Neuronal stem cell (in vitro differentiated cells): ENCODE data around the gene JAK1.
A peak's percentile ranks its signal among the peaks of the same experiment; 100 is the strongest.

Source experiments
- DNase-seq: peaks from one replicate; pipeline ENCODE4 v3.0.0-alpha.2; 2013; ENCODE audit warnings: low spot score
- H2AFZ ChIP-seq: one replicate; pipeline ENCODE4 v1.6.1; 2013; ENCODE audit warnings: mild to moderate bottlenecking, low read length, inconsistent platforms
- H2AK5ac ChIP-seq: 2 replicates; pipeline ENCODE4 v1.6.1; 2013; ENCODE audit warnings: low read depth, mild to moderate bottlenecking, inconsistent platforms, low read length, moderate library complexity, mixed read lengths
- H2BK120ac ChIP-seq: 2 replicates; pipeline ENCODE4 v1.6.1; 2013; ENCODE audit warnings: low read depth, mild to moderate bottlenecking, inconsistent platforms, low read length, moderate library complexity, mixed read lengths
- H2BK12ac ChIP-seq: one replicate; pipeline ENCODE4 v1.6.1; 2013; ENCODE audit warnings: low read length, inconsistent platforms
- H2BK15ac ChIP-seq: 2 replicates; pipeline ENCODE4 v1.6.1; 2013; ENCODE audit warnings: mild to moderate bottlenecking, low read length, inconsistent platforms, mixed read lengths
- H2BK5ac ChIP-seq: one replicate; pipeline ENCODE4 v1.6.1; 2013; ENCODE audit warnings: inconsistent platforms, mild to moderate bottlenecking, low read length, moderate library complexity
- H3K14ac ChIP-seq: one replicate; pipeline ENCODE4 v1.6.1; 2013; ENCODE audit warnings: low read length, inconsistent platforms
- H3K18ac ChIP-seq: 2 replicates; pipeline ENCODE4 v1.6.1; 2013; ENCODE audit warnings: low read length, inconsistent platforms
- H3K23ac ChIP-seq: 2 replicates; pipeline ENCODE4 v1.6.1; 2013; ENCODE audit warnings: low read depth, mild to moderate bottlenecking, mixed read lengths, low read length, inconsistent platforms; ENCODE audit not compliant: poor library complexity
- H3K27ac ChIP-seq: replicated peaks from 3 replicates; pipeline ENCODE4 v1.5.1; 2013; ENCODE audit warnings: low read length, inconsistent platforms
- H3K27me3 ChIP-seq, 3 experiments: 2 replicates each; pipeline ENCODE4 v1.6.1; 2013; ENCODE audit warnings: low read length in 3 of 3, mild to moderate bottlenecking in 2 of 3, inconsistent platforms in 1 of 3, low read depth in 1 of 3, mixed read lengths in 1 of 3, moderate library complexity in 1 of 3; ENCODE audit not compliant: control insufficient read depth in 3 of 3, insufficient read depth in 3 of 3
- H3K36me3 ChIP-seq, 2 donors: replicated peaks in 1 of 2; 2 replicates each; pipeline ENCODE4 v1.6.1; 2013; ENCODE audit warnings: low read length in 2 of 2; ENCODE audit not compliant: control insufficient read depth in 2 of 2, insufficient read depth in 2 of 2
- H3K4ac ChIP-seq: 2 replicates; pipeline ENCODE4 v1.6.1; 2013; ENCODE audit warnings: inconsistent platforms, mild to moderate bottlenecking, low read length, moderate library complexity
- H3K4me1 ChIP-seq, 2 donors: 1 replicate in 1 of 2; 2 replicates in 1 of 2; pipeline ENCODE4 v1.6.1; 2013; ENCODE audit warnings: low read length in 2 of 2, low read depth in 1 of 2; ENCODE audit not compliant: control insufficient read depth in 2 of 2, insufficient read depth in 1 of 2
- H3K4me2 ChIP-seq: one replicate; pipeline ENCODE4 v1.6.1; 2013; ENCODE audit warnings: mild to moderate bottlenecking, low read length, inconsistent platforms; ENCODE audit not compliant: insufficient read depth, poor library complexity, severe bottlenecking
- H3K4me3 ChIP-seq, 2 donors: 2 replicates each; pipeline ENCODE4 v1.5.1; 2013; ENCODE audit warnings: low read length in 2 of 2, mild to moderate bottlenecking in 2 of 2, inconsistent platforms in 1 of 2, moderate library complexity in 1 of 2
- H3K79me1 ChIP-seq: one replicate; pipeline ENCODE4 v1.6.1; 2013; ENCODE audit warnings: low read depth, mild to moderate bottlenecking, inconsistent platforms, low read length, moderate library complexity
- H3K9ac ChIP-seq: one replicate; pipeline ENCODE4 v1.6.1; 2013; ENCODE audit warnings: mild to moderate bottlenecking, low read depth, low read length, inconsistent platforms; ENCODE audit not compliant: poor library complexity
- H3K9me3 ChIP-seq, 2 donors: replicated peaks in 1 of 2; 2 replicates each; pipeline versions ENCODE3 to v1.6.1; 2013; ENCODE audit warnings: low read length in 2 of 2, mild to moderate bottlenecking in 2 of 2, inconsistent platforms in 1 of 2, low read depth in 1 of 2, mixed read lengths in 1 of 2, moderate library complexity in 1 of 2; ENCODE audit not compliant: control insufficient read depth in 2 of 2, insufficient read depth in 1 of 2
- H4K8ac ChIP-seq: one replicate; pipeline ENCODE4 v1.6.1; 2013; ENCODE audit warnings: low read depth, mild to moderate bottlenecking, inconsistent platforms, low read length, moderate library complexity
- H4K91ac ChIP-seq: one replicate; pipeline ENCODE4 v1.6.1; 2013; ENCODE audit warnings: low read length, low read depth, mild to moderate bottlenecking, inconsistent platforms; ENCODE audit not compliant: poor library complexity
- WGBS, 2 donors: extraction: QIAGEN DNeasy Blood & Tissue Kit; methylation state at CpG; one replicate each; pipeline ENCODE4 v1.1.7; 2013; ENCODE audit warnings: missing lambda C conversion rate in 2 of 2, mixed read lengths in 1 of 2; ENCODE audit not compliant: insufficient read length in 2 of 2, insufficient replicate concordance in 1 of 2; ENCODE audit errors: extremely low coverage in 2 of 2; 5-methylcytosine and 5-hydroxymethylcytosine counted together

The JAK1 gene

GRCh38 chr1:64857347-64857746, 109.0 kb downstream of the JAK1 start:
- peaks cover 0 to 66% of the 10 kb centered on the region in 2 donors for H3K36me3 ChIP-seq
- no peak overlapping the region for H2AK5ac ChIP-seq
- H3K4me2 ChIP-seq, result no peak overlapping the region
- no peak overlapping the region for H3K14ac ChIP-seq
- H3K4me1 ChIP-seq, result no peaks in the 10 kb centered on the region
- no peaks in the 10 kb centered on the region for H3K79me1 ChIP-seq
- H2BK15ac ChIP-seq, result no peak overlapping the region
- H2BK120ac ChIP-seq, result no peak overlapping the region
- DNase-seq, result no peak
- no peak overlapping the region for H2BK5ac ChIP-seq
- H3K4me3 ChIP-seq, result no peak overlapping the region
- H3K27me3 ChIP-seq, result no peaks in the 10 kb centered on the region
- no CpG with 5 or more reads among the region's 4 CpGs for WGBS, 2 donors
- H3K18ac ChIP-seq, result no peak overlapping the region
- no peak overlapping the region for H3K4ac ChIP-seq
- H4K8ac ChIP-seq, result no peak overlapping the region
- no peak overlapping the region for H2AFZ ChIP-seq
- no peak overlapping the region for H3K27ac ChIP-seq
- no peak overlapping the region for H3K9ac ChIP-seq
- no peak overlapping the region for H4K91ac ChIP-seq
- H3K9me3 ChIP-seq, result no peaks in the 10 kb centered on the region
- no peak overlapping the region for H2BK12ac ChIP-seq
- H3K23ac ChIP-seq, result no peak overlapping the region

- H3K36me3 ChIP-seq, result peaks cover 0 to 66% of the 10 kb centered on the region in 2 donors
- H3K27me3 ChIP-seq, result no peaks in the 10 kb centered on the region
- H3K4me2 ChIP-seq, result no peak overlapping the region
- H3K27ac ChIP-seq, result no peak overlapping the region
- no peaks in the 10 kb centered on the region for H3K9me3 ChIP-seq
- H2AK5ac ChIP-seq, result no peak overlapping the region
- H3K79me1 ChIP-seq, result no peaks in the 10 kb centered on the region
- no peak overlapping the region for H2BK5ac ChIP-seq
- no peak overlapping the region for H2AFZ ChIP-seq
- H3K4ac ChIP-seq, result no peak overlapping the region
- no peak overlapping the region for H3K9ac ChIP-seq
- no peak overlapping the region for H4K8ac ChIP-seq
- H3K4me1 ChIP-seq, result no peaks in the 10 kb centered on the region
- H3K14ac ChIP-seq, result peak overlapping the region; percentile 25
- H2BK15ac ChIP-seq, result no peak overlapping the region
- no peak overlapping the region for H4K91ac ChIP-seq
- H3K23ac ChIP-seq, result no peak overlapping the region
- H2BK120ac ChIP-seq, result no peak overlapping the region
- DNase-seq, result no peak
- H3K18ac ChIP-seq, result no peak overlapping the region
- no peak overlapping the region for H2BK12ac ChIP-seq
- WGBS, 2 donors, result no CpG with 5 or more reads among the region's 10 CpGs
- no peak overlapping the region for H3K4me3 ChIP-seq
These were observed 109.8 kb downstream of the JAK1 start for GRCh38 chr1:64856553-64856952.

DNA sequence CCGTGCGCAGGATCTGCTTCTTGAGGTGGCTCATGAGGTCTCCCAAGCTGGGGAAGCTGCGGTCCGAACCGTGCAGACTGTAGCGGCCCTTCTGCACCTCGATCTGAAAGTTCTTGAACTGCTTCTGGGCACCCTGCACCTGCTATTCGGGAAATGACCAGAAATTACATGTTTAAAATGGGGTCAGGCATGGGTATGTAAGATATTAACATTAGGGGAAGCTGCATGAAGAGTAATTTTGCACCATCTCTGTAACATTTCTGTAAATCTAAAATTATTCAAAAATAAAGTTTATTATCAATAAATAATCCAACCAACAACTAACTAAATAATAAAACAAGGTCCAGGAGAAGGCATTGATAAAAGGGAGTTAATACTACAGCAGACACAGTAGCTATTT, 110.8 kb downstream of the JAK1 start:
- Histone ChIP-seq H2BK5ac (no peak overlapping the region), H3K27ac (no peak overlapping the region), H3K23ac (no peak overlapping the region), H3K18ac (no peak overlapping the region), H2BK15ac (no peak overlapping the region), H4K8ac (no peak overlapping the region), H3K14ac (no peak overlapping the region), H2AK5ac (no peak overlapping the region), H3K4me1 (no peaks in the 10 kb centered on the region), H3K79me1 (no peaks in the 10 kb centered on the region), H3K4me2 (no peak overlapping the region), H4K91ac (no peak overlapping the region), H3K9ac (no peak overlapping the region), H2AFZ (no peak overlapping the region), H2BK12ac (no peak overlapping the region), H3K4ac (no peak overlapping the region), H3K9me3 (no peaks in the 10 kb centered on the region), H3K4me3 (peak overlapping the region in 1 of 2 donors; percentile 22), H2BK120ac (no peak overlapping the region), H3K27me3 (no peaks in the 10 kb centered on the region), H3K36me3 (peaks cover 0 to 66% of the 10 kb centered on the region in 2 donors)
- no peak for DNase-seq
- no CpG with 5 or more reads among the region's 8 CpGs for WGBS, 2 donors

DNA sequence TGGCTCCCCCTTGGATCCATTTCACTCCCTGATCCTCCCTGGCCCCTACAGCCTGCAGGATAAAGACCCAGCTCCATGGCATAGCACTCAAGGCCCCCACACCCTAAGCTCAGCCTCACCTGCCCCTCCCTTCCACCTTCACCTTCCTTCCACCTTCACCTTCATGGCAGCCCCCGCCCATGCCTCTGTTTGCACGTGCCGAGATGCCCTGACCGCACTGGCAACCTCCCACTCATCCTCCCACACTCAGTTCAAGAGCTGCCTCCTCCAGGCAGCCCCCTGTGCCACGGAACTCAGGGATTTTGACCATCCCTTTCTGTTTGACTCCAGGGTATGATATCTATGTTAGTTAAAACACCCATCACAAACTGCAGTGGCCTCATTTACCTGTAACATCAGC, 111.7 kb downstream of the JAK1 start:
- no peaks in the 10 kb centered on the region for H3K79me1 ChIP-seq
- no peak overlapping the region for H4K91ac ChIP-seq
- no peak overlapping the region for H3K27ac ChIP-seq
- DNase-seq, result no peak
- H3K4me1 ChIP-seq, result no peaks in the 10 kb centered on the region
- no CpG with 5 or more reads among the region's 5 CpGs for WGBS, 2 donors
- no peak overlapping the region for H3K18ac ChIP-seq
- H3K14ac ChIP-seq, result no peak overlapping the region
- H3K9me3 ChIP-seq, result no peaks in the 10 kb centered on the region
- no peak overlapping the region for H3K23ac ChIP-seq
- H3K4me2 ChIP-seq, result no peak overlapping the region
- no peak overlapping the region for H2BK5ac ChIP-seq
- no peaks in the 10 kb centered on the region for H3K27me3 ChIP-seq
- no peak overlapping the region for H3K4me3 ChIP-seq
- H2BK120ac ChIP-seq, result no peak overlapping the region
- H4K8ac ChIP-seq, result no peak overlapping the region
- no peak overlapping the region for H2AFZ ChIP-seq
- H2AK5ac ChIP-seq, result no peak overlapping the region
- no peak overlapping the region for H3K4ac ChIP-seq
- no peak overlapping the region for H3K9ac ChIP-seq
- no peak overlapping the region for H2BK15ac ChIP-seq
- H2BK12ac ChIP-seq, result no peak overlapping the region
- peaks cover 0 to 69% of the 10 kb centered on the region in 2 donors for H3K36me3 ChIP-seq
